NB4 (cell line): ENCODE results near the gene TRIM61.

ENCODE experiments used
- POLR2A ChIP-seq: IDR thresholded peaks from 2 replicates; pipeline ENCODE4 v1.6.1; 2011; ENCODE audit warnings: mild to moderate bottlenecking; ENCODE audit not compliant: insufficient read length; ENCODE audit errors: extremely low read depth
- TF ChIP-seq, protein P1 (sequence below): IDR thresholded peaks from 2 replicates; pipeline ENCODE4 v1.6.1; 2011; ENCODE audit warnings: low read depth, low read length
- TF ChIP-seq, protein P2 (sequence below): IDR thresholded peaks from one replicate; pipeline ENCODE4 v1.5.1; 2012; ENCODE audit warnings: low read depth, low read length

DNA sequence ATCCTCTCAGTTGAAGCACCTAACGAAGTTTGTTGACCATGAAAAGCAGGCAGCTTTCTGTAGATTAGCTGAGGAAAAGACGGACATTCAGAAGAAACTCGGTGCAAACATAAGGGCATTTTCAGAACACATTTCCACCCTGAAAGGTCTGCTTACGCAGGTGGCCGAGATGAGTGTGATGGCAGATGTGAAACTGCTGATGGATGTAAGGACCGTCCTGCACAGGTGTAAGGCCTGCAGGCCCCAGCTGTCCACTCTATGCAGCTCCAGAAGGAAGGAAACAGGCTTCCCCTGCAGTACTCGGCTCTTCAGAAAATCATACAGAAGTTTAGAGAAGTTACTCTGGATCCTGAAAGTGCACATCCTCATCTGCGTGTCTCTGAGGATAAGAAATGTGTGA lies 33.5 kb upstream of the TRIM61 start:
- no peak for TF ChIP-seq POLR2A
- TF ChIP-seq, protein P1, sequence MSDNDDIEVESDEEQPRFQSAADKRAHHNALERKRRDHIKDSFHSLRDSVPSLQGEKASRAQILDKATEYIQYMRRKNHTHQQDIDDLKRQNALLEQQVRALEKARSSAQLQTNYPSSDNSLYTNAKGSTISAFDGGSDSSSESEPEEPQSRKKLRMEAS: no peak
- TF ChIP-seq, protein P2, sequence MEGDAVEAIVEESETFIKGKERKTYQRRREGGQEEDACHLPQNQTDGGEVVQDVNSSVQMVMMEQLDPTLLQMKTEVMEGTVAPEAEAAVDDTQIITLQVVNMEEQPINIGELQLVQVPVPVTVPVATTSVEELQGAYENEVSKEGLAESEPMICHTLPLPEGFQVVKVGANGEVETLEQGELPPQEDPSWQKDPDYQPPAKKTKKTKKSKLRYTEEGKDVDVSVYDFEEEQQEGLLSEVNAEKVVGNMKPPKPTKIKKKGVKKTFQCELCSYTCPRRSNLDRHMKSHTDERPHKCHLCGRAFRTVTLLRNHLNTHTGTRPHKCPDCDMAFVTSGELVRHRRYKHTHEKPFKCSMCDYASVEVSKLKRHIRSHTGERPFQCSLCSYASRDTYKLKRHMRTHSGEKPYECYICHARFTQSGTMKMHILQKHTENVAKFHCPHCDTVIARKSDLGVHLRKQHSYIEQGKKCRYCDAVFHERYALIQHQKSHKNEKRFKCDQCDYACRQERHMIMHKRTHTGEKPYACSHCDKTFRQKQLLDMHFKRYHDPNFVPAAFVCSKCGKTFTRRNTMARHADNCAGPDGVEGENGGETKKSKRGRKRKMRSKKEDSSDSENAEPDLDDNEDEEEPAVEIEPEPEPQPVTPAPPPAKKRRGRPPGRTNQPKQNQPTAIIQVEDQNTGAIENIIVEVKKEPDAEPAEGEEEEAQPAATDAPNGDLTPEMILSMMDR: no peak
